HG03432 (cell line): ENCODE data around the gene PAFAH1B1.
"Not testable (repeated sequence)": the region's sequence is repeated elsewhere in the genome, so short reads cannot be mapped to it uniquely, and the experiment has no call there.

Experiments used
- ATAC-seq: cut with Tn5 transposase; IDR thresholded peaks from one replicate; pipeline ENCODE4 v1.9.1; 2021; ENCODE audit warnings: mild to moderate bottlenecking, moderate library complexity; ENCODE audit not compliant: unreplicated experiment

Gene PAFAH1B1

DNA sequence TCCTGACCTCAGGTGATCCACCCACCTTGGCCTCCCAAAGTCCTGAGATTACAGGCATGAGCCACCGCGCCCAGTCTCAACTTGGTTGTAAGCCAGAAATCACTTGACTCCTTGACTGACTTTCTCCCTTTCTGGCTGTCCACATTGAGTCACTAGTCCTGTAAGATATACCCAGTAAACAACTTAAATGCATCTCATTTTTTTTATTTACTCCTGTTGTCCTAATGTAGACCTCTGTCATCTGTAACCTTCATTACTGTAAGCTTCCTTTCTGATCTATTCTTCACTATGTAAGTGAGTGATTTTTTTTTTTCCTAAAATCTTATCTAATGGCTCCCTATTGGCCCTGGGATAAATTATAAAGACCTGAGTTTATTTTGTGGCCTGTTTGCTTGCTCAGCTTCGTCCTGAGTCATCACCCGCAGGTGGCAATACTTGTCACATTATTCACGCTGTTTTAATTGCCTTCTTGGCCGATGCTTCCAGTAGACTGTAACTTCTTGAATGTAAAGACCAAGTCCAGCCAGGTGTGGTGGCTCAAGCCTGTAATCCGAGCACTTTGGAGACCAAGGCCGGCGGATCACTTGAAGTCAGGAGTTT, 41.0 kb downstream of the PAFAH1B1 start:
- no peak for ATAC-seq

DNA sequence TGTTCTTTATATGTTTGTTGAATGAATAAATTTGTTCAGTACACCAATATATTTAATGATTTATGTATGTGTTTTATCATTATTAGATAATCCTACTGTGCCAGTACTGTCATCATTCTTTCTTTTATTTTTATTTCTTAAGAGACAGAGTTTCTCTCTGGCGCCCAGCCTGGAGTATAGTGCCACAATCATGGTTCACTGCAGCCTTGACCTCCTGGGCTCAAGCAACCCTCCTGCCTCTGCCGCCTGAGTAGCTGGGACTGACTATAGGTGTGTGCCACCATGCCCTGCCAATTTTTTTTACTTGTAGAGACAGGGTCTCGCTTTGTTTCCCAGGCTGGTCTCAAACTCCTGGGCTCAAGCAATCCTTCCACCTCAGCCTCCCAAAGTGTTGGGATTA, 41.8 kb downstream of the PAFAH1B1 start:
- no peak for ATAC-seq

DNA sequence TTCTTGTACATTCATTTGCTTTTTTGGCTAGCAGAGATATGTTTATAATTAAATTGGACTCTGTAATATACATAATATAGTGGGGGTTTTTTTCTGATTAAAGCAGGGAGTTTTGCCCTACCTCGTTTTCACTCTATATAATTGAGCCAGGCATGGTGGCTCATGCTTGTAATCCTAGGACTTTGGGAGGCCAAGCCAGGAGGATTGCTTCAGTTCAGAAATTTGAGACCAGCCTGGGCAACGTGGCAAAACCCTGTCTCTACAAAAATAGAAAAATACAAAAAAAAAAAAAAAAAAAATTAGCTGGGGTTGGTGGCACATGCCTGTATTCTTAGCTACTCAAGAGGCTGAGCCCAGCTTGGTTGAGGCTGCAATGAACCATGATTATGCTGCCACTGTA, 42.2 kb downstream of the PAFAH1B1 start:
- ATAC-seq: no peak

DNA sequence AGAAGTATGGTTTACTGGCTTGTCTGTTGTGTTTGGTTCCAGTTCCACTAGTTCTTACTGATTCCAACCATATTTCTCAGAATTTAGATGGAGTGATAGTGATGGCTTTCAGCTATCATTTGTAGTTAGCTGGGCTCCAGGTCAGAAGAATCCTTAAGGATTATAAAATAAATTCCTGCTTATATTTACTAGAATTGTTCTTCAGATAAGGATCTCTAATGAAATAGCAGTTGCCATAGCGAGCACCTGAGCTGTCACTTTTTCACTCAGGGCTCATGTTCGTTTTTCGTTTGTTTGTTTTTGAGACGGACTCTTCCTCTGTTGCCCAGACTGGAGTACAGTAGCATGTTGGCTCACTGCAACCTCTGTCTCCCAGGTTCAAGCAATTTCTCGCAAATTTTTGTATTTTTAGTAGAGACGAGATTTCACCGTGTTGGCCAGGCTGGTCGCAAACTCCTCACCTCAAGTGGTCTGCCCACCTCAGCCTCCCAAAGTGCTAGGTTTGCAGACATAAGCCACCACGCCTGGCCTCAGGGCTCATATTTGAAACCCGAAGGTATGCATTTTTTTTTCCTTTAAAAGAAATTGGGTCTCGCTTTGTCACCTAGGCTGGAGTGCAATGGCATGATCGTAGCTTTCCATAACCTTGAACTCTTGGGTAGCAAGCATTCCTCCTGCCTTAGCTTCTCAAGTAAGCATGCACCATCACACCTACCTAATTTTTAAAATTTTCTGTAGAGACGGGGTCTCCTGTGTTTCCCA, 42.9 kb downstream of the PAFAH1B1 start:
- ATAC-seq: no peak

DNA sequence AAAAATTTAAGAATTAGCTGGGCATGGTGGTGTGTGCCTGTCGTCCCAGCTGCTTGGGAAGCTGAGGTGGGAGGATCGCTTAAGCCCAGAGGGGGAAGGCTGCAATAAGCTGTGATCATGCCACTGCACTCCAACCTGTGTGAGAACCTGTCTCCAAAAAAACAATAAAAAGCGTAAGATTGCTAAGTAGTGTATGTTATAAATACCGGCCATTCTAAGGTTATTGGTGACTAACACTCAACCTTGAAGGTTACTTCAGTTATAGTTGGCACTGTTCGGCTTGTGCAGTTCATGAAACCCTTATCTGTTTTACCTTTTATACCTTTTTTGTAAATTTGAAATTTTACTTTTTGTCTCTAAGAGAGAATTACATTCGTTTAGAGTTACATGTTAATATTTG, 44.0 kb downstream of the PAFAH1B1 start:
- no peak for ATAC-seq

DNA sequence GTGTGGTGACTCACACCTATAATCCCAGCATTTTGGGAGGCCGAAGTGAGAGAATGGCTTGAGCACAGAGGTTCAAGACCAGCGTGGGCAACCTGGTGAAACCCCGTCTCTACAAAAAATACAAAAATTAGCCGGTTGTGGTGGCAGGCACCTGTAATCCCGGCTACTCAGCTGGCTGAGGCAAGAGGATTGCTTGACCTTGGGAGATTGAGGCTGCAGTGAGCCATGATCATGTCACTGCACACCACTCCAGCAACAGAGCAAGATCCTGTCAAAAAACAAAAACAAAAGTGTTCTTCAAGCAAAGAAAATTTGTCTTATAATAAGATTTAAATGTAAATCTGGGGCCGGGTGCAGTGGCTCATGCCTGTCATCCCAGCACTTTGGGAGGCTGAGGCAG, 51.5 kb downstream of the PAFAH1B1 start:
- ATAC-seq: no peak

DNA sequence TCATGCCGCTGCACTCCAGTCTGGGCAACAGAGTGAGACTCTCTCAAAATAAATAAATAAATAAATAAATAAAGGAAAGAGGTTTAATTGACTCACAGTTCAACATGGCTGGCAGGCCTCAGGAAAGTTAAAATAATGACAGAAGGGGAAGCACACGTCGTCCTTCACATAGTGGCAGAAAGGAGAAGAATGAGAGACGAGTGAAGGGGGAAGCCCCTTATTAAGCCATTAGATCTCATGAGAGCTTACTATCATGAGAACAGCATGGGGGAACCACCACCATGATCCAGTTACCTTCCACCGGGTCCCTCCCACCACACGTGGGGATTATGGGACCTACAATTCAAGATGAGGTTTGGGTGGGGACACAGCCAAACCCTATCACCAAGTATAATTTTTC, 54.5 kb downstream of the PAFAH1B1 start:
- no peak for ATAC-seq

DNA sequence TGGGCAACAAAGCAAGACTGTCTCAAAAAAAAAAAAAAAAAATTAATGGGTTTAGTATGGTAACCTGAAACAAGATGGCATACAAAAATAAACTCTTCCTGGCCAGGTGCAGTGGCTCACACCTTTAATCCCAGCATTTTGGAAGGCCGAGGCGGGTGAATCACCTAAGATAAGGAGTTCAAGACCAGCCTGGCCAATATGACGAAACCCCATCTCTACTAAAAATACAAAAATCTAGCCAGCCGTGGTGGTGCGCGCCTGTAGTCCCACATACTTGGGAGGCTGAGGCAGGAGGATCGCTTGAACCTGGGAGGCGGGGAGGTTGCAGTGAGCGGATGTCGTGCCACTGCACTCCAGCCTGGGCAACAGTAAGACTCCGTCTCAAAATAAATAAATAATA, 55.7 kb downstream of the PAFAH1B1 start:
- no peak for ATAC-seq

DNA sequence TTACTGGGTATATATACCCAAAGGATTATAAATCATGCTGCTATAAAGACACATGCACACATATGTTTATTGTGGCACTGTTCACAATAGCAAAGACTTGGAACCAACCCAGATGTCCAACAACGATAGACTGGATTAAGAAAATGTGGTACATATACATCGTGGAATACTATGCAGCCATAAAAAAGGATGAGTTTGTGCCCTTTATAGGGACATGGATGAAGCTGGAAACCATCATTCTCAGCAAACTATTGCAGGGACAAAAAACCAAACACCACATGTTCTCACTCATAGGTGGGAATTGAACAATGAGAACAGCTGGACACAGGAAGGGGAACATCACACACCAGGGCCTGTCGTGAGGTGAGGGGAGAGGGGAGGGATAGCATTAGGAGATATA, 59.5 kb downstream of the PAFAH1B1 start:
- not testable (repeated sequence) for ATAC-seq

DNA sequence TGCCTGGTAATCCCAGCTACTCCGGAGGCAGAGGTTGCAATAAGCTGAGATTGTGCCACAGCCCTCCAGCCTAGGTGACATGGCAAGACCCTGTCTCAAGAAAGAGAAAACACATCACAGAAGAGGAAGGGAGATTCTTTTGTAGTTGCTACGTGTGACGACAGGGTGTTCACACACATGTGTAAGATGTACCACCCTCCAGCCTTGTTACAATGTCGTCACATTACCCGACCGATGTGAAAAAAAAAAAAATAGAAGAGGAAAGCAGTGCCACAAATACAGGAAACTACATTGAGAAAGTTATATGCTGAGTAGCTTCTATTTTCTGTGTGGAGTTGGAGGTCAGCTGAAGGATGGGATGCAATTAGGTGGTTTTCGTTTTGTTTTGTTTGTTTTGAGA, 62.1 kb downstream of the PAFAH1B1 start:
- no peak for ATAC-seq

DNA sequence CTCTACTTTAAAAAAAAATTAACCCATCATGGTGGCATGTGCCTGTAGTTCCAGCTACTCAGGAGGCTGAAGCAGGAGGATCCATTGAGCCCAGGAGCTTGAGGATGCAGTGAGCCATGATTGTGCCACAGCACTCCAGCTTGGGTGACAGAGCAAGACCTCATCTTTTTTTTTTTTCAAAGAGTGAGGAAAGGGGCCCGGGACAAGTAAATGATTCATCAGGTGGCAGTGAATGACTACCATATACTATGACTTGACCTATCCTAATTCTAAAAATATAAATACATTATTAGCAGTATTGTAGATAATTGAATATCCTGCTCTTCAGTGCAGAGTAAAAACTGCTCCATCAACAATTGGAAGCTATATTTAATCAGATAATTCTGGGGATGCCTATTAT, 62.8 kb downstream of the PAFAH1B1 start:
- no peak for ATAC-seq

DNA sequence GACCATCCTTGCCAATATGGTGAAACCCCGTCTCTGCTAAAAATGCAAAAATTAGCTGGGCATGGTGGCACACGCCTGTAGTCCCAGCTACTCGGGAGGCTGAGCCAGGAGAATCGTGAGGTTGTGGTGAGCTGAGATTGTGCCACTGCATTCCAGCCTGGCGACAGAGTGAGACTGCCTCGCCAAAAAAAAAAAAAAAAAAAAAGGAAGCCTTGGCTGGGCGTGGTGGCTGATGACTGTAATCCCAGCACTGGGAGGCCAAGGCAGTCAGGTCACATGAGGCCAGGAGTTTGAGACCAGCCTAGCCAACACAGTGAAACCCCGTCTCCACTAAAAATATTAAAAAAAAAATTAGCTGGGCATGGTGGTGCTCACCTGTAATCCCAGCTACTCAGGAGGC, 65.9 kb downstream of the PAFAH1B1 start:
- ATAC-seq: not testable (repeated sequence)

DNA sequence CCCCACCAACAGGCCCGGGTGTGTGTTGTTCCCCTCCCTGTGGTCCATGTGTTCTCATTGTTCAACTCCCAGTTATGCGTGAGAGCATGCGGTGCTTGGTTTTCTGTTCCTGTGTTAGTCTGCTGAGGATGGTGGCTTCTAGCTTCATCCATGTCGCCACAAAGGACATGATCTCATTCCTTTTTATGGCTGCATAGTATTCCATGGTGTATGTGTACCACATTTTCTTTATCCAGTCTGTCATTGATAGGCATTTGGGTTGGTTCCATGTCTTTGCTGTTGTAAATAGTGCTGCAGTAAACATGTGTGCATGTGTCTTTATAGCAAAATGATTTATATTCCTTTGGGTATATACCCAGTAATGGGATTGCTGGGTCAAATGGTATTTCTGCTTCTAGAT, 67.0 kb downstream of the PAFAH1B1 start:
- ATAC-seq: not testable (repeated sequence)

DNA sequence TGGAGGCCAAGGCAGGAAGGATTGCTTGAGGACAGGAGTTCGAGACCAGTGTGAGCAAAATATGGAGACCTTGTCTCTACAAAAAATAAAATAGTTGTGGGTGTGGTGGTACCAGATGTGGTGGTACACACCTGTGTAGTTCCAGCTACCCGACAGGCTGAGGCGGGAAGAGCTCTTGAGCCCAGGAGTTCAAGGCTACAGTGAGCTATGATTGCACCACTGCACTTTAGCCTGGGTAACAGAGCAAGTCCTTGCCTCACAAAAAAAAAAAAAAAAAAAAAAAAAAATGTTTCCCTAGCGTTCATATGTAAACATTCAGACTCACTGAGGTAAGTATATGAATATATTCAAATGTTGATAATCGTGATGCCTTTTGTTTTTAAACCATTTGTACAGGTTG, 78.6 kb downstream of the PAFAH1B1 start:
- ATAC-seq: no peak

DNA sequence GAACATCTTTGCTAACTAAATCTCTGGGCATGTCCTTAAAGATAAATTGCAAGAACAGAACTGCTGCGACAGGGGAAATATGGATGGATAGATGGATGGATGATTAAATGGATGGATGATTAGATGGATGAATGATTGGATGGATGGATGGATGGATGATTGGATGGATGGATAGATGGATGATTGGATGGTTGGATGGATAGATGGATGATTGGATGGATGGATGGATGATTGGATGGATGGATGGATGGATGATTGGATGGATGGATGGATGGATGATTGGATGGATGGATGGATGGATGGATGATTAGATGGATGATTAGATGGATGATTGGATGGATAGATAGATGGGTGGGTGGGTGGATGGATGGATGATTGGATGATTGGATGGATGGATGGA, 85.8 kb downstream of the PAFAH1B1 start:
- ATAC-seq: not testable (repeated sequence)

DNA sequence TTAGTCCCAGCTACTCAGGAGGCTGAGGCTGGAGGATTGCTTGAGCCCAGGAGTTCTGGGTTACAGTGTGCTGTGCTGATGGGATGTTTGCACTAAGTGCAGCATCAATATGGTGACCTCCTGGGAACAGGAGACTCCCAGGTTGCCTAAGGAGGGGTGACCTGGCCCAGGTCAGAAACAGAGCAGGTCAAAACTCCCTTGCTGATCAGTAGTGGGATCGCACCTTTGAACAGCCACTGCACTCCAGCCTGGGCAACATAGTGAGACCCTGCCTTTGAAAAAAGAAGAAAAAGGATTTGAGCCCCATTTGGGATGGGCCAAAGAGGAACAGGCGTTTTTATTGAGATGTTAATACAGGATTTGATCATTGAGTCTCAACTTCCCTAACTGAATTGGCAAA, 87.5 kb downstream of the PAFAH1B1 start:
- no peak for ATAC-seq

DNA sequence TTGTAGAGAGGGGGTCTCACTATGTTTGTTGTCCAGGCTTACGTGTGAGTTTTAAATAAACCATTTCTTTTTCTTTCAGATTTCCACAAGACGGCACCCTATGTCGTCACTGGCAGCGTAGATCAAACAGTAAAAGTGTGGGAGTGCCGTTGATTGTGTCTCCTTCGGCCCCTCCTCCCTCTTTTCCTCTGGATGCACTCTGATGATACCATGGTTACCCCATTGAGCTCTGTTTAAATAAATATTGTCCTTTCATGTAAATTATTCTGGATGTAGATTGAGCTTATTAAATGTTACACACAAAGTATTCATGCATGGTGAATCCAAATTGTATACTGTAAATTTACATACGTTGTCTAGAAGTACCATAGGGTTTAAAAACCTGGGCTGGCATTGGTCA, 88.2 kb downstream of the PAFAH1B1 start:
- no peak for ATAC-seq

DNA sequence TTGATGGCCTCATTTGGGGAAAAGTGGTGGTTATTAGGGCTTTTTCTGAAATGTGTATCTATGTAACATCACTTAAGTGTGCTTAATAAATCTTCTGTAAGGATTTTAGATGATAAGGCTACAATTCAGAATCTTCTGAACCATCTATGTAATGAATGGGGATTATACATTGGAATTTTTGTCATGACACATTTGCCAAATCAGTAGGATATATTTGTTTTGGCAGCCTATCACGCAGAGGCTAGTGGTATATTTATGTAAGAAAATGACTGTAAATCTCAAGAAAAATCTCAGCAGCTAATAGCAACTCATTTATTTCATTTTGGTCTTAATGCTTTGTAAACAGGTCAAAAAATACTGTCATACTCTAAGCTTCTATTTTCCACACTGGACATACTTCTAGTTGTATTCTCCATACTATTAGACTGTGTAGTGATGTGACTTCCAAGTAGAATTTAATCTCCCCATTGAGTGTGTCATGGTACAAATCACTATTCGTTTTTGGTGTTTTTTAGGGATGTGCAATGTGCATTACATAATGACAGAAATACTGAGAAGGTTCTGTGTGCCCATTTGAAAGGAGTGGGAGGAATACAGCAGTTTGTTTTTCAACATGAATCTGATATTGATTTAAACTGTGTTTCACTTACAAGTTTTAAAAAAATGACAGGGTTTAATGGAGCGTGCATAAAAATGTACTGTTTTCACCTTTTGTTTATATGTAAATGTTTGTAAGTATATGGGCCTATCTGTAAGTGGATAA, 88.9 kb downstream of the PAFAH1B1 start:
- ATAC-seq: no peak

DNA sequence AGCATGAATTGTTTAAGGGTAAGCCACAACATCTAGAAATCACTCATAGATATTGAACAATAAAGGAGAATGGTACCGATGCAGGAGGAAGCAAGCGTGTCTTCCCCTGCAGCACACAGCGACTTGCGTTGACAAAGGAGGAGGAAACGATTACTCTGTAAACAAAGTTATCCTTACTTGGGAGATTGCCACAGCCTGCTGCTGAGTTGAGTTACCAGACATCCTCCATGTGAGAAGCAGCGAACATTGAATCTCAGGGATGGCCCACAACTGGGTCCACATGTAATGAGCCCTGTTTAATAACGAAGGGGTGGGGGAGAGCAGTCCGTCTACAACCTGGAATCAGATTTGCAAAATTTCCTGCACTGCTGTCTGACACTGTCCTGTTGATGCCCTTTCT, 90.5 kb downstream of the PAFAH1B1 start:
- ATAC-seq: no peak

DNA sequence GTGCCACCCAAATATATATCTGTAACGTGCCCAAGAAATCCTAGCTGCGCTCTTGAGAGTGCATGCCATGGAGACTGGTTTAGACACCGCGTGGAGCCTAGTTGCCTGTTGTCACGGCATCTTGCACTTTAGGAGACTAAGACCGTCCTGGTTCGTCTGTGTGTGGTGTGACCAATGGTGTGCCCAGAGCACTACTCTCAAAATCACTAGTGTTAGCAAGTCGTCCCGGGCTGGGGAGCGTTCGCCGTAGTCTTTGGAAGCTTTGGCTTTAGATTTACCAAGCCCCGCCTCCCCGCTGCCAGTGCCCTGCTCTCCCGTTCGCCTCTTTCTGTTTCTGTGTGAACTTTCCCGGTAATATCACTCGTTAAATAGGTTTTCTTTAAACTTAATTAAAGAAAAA, 91.1 kb downstream of the PAFAH1B1 start:
- no peak for ATAC-seq

DNA sequence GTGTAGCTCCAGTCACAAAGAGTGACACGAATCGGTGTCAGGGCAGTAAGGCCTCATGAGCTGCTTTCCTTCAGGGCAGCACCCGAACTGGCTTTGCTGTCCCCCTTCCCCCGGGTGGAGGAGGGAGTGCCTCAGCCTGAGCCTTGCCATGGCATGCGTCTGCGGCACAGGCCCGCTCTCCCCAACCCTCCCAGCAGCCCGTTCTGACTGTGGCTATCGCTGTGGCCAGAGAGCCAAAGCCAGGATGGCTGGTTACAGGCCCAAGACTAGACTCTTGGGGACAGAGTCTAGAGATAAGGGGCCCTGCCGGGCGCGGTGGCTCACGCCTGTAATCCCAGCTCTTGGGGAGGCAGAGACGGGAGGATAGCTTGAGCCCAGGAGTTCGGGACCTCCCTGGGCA, 92.2 kb downstream of the PAFAH1B1 start:
- no peak for ATAC-seq

DNA sequence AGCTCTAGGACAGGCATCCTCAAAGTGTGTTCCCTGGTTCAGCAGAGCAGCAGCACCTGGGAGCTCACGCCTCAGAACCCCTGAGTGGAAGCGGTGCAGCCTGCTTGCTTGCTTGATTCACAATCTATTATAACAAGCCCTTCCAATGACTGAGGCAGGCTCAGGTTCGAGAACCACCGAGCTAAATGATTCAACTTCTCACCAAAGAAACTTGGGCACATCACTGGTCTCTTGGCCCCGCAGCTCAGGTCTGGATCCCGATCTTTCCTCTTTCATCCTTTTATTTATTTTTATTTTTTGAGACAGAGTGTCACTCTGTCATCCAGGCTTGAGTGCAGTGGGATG, 93.6 kb downstream of the PAFAH1B1 start:
- ATAC-seq: no peak
